B cell (primary cell): ENCODE measurements around the gene FUCA1. TPM values are rescaled to one million over a fixed set of nuclear protein-coding genes. Genes with fewer than 3 reads are reported as not detected.

ENCODE experiments used
- ATAC-seq: fragments of 200-7000 bp; cut with Tn5 transposase; one replicate; pipeline ENCODE4 v1.10.0; 2021; ENCODE audit warnings: low read depth, mild to moderate bottlenecking, moderate number of reproducible peaks, moderate library complexity
- CTCF ChIA-PET: fragments of 350-600 bp; sonication (Branson Sonifier 250); formaldehyde crosslinking; loops from one replicate; lab custom pipeline; 2021; ENCODE audit warnings: antibody characterized with exemption, inconsistent platforms; lab: Charles Lee
- POLR2A ChIA-PET: fragments of 350-600 bp; sonication (Branson Sonifier 250); formaldehyde crosslinking; loops from one replicate; lab custom pipeline; 2021; ENCODE audit warnings: antibody characterized with exemption; lab: Charles Lee
- DNase-seq: peaks from one replicate; pipeline ENCODE4 v3.0.0; 2013
- H2AFZ ChIP-seq: 2 replicates; pipeline ENCODE4 v1.6.1; 2012; ENCODE audit warnings: mild to moderate bottlenecking, low read depth, low read length; ENCODE audit not compliant: insufficient read depth, poor library complexity, severe bottlenecking
- H3K27ac ChIP-seq, 2 donors: 1 replicate in 1 of 2; 2 replicates in 1 of 2; pipeline ENCODE4 v1.5.1; 2012 to 2013; ENCODE audit warnings: low read length in 2 of 2, mild to moderate bottlenecking in 2 of 2, moderate library complexity in 1 of 2
- H3K27me3 ChIP-seq, 4 experiments: fragments of 200-600 bp in 1 of 4; sonication (generic) in 1 of 4; replicated peaks in 1 of 4; 1 replicate in 2 of 4; 2 replicates in 2 of 4; pipeline versions ENCODE4 v1.6.1 to v1.7.0; 2013 to 2016; ENCODE audit warnings: low read length in 3 of 4, mild to moderate bottlenecking in 2 of 4, mixed read lengths in 1 of 4, moderate library complexity in 1 of 4; ENCODE audit not compliant: insufficient read depth in 4 of 4, control insufficient read depth in 3 of 4; ENCODE audit errors: control extremely low read depth in 1 of 4
- H3K36me3 ChIP-seq, 2 experiments: replicated peaks in 1 of 2; 1 replicate in 1 of 2; 2 replicates in 1 of 2; pipeline versions ENCODE4 v1.6.1 to v1.7.1; 2013; ENCODE audit warnings: low read length in 1 of 2; ENCODE audit not compliant: insufficient read depth in 2 of 2, control insufficient read depth in 1 of 2; ENCODE audit errors: control extremely low read depth in 1 of 2, extremely low read depth in 1 of 2
- H3K4me1 ChIP-seq, 2 donors: fragments of 200-600 bp in 1 of 2; sonication (generic) in 1 of 2; 1 replicate in 1 of 2; 2 replicates in 1 of 2; pipeline versions ENCODE4 v1.5.1 to v1.6.1; 2013 to 2017; ENCODE audit warnings: low read length in 2 of 2; ENCODE audit not compliant: control insufficient read depth in 2 of 2, insufficient read depth in 2 of 2
- H3K4me2 ChIP-seq: replicated peaks from 2 replicates; pipeline ENCODE3; 2012; ENCODE audit warnings: mild to moderate bottlenecking, low read depth, low read length; ENCODE audit not compliant: poor library complexity, severe bottlenecking
- H3K4me3 ChIP-seq, 5 experiments: fragments of 200-600 bp in 1 of 5; sonication (generic) in 1 of 5; 1 replicate in 3 of 5; 2 replicates in 2 of 5; pipeline versions ENCODE4 v1.5.1 to v1.7.0; 2011 to 2016; ENCODE audit warnings: low read length in 4 of 5, mild to moderate bottlenecking in 4 of 5, low read depth in 2 of 5, control low read depth in 1 of 5, moderate library complexity in 1 of 5; ENCODE audit not compliant: insufficient read depth in 1 of 5; ENCODE audit errors: control extremely low read depth in 1 of 5, extremely low read depth in 1 of 5
- H3K79me2 ChIP-seq: fragments of 200-600 bp; sonication (generic); one replicate; pipeline ENCODE4 v1.6.0; 2016; ENCODE audit warnings: low read length; ENCODE audit not compliant: control insufficient read depth, insufficient read depth
- H3K9ac ChIP-seq: fragments of 200-600 bp; sonication (generic); 2 replicates; pipeline ENCODE4 v1.6.1; 2017; ENCODE audit warnings: mild to moderate bottlenecking, low read length, moderate library complexity
- H3K9me3 ChIP-seq, 3 donors: one replicate each; pipeline versions ENCODE4 v1.6.1 to v1.7.1; 2013; ENCODE audit warnings: low read length in 2 of 3; ENCODE audit not compliant: control insufficient read depth in 2 of 3, insufficient read depth in 1 of 3; ENCODE audit errors: control extremely low read depth in 1 of 3
- H4K20me1 ChIP-seq: 2 replicates; pipeline ENCODE4 v1.6.0; 2012; ENCODE audit warnings: mild to moderate bottlenecking, low read length; ENCODE audit not compliant: insufficient read depth, control insufficient read depth, poor library complexity, severe bottlenecking
- H3K27ac Mint-ChIP-seq: one replicate; pipeline ENCODE4 v1.8.0; 2021; ENCODE audit warnings: mixed read lengths
- H3K27me3 Mint-ChIP-seq: one replicate; pipeline ENCODE4 v1.8.0; 2021; ENCODE audit warnings: mixed read lengths
- H3K4me1 Mint-ChIP-seq: one replicate; pipeline ENCODE4 v1.8.0; 2021; ENCODE audit warnings: mixed read lengths
- H3K4me3 Mint-ChIP-seq: one replicate; pipeline ENCODE4 v1.8.0; 2021; ENCODE audit warnings: mixed read lengths
- H3K9me3 Mint-ChIP-seq: one replicate; pipeline ENCODE4 v1.8.0; 2022; ENCODE audit warnings: mixed read lengths; ENCODE audit not compliant: insufficient read depth
- EZH2 ChIP-seq: IDR thresholded peaks from 2 replicates; pipeline ENCODE4 v1.6.1; 2012; ENCODE audit warnings: borderline replicate concordance, low read depth, mild to moderate bottlenecking, moderate library complexity, low read length; ENCODE audit not compliant: insufficient read depth, poor library complexity, severe bottlenecking
- WGBS: methylation state at CpG from one replicate; pipeline ENCODE4 v1.1.5; 2013; ENCODE audit warnings: missing lambda C conversion rate; ENCODE audit not compliant: insufficient coverage; 5-methylcytosine and 5-hydroxymethylcytosine counted together
- intact Hi-C: fragments of 100-400 bp; cut with micrococcal nuclease; formaldehyde crosslinking; loops from one replicate; pipeline ENCODE4 v1.10.0; 2022
- polyA plus RNA-seq: library from polyadenylated mRNA; depleted of rRNA; stranded (reverse); fragments of >200 nt; gene quantifications from 2 replicates; pipeline ENCODE4 v1.2.3, GENCODE V29; 2012
- total RNA-seq, 2 donors: library from RNA; stranded (reverse); fragments of 120-200 nt in 1 of 2; gene quantifications; 1 replicate in 1 of 2; 2 replicates in 1 of 2; pipeline versions ENCODE4 v1.2.3 to v1.2.4, GENCODE V29; 2013 to 2022
- TF ChIP-seq, protein P1 (sequence below): fragments of 200-600 bp; IDR thresholded peaks from one replicate; pipeline ENCODE4 v1.8.0; 2022; ENCODE audit warnings: antibody characterized with exemption, mild to moderate bottlenecking

Gene FUCA1
- total and polyA plus RNA-seq, 2 donors (not counting 1 experiment from before 2014, with no cell fraction given), result 8.0 to 19.3 TPM

DNA sequence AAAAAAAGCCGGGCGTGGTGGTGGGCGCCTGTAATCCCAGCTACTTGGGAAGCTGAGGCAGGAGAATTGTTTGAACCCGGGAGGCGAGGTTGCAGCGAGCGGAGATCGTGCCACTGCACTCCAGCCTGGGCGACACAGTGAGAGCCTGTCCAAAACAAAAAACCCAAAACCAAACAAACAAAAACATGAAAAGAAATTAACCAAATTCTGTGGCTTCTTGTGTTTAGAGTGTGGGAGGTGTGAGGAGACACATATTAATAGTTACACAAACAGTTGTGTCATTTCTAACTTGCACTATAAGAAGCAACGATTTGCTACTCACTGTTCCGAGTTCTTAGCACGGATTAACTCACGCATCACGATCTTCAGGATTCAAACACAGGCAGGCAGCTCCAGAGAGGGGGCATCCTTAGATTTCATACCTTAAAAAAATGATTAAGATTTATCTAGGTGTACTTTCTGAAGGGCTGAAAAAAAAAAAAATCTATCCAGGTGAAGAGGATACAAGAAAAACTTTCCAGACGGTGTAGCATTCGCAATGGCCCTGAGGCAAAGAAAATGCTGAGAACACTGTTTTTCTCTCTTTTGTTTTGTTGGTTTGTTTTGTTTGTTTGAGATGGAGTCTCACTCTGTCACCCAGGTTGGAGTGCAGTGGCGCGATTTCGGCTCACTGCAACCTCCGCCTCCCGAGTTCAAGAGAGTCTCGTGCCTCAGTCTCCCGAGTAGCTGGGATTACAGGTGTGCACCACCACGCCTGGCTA lies 42.1 kb downstream of the FUCA1 start:
- POLR2A ChIA-PET, result interaction anchor here (0.6 to 1.9 kb wide), 9 partner anchors 9 to 362 kb away, joined by 3 to 13 read pairs (median 4); no protein-coding TSS in a partner anchor
- H2AFZ ChIP-seq, result peak overlapping the region; percentile 88
- intact Hi-C loops, result loop anchor here (1.0 to 5.0 kb wide), 6 partner anchors 12 to 154 kb away; partner anchors contain the start of genes FUCA1, GALE and SRSF10
- 94% methylated on average over 11 of the region's 24 CpGs for WGBS
- DNase-seq, result peak; percentile 42
- Mint-ChIP-seq H3K27me3 (no peaks in the 10 kb centered on the region), H3K27ac (peak overlapping the region; percentile 98), H3K4me1 (peaks cover 22% of the 10 kb centered on the region), H3K4me3 (peak overlapping the region; percentile 96), H3K9me3 (no peaks in the 10 kb centered on the region)
- H3K36me3 ChIP-seq, result no peaks in the 10 kb centered on the region
- CTCF ChIA-PET, result interaction anchor here (0.6 to 5.1 kb wide), 8 partner anchors 10 to 183 kb away, joined by 3 to 64 read pairs (median 4); partner anchors contain the start of gene FUCA1
- H3K4me2 ChIP-seq, result peak overlapping the region; percentile 94
- no peak for TF ChIP-seq EZH2
- TF ChIP-seq, protein P1, sequence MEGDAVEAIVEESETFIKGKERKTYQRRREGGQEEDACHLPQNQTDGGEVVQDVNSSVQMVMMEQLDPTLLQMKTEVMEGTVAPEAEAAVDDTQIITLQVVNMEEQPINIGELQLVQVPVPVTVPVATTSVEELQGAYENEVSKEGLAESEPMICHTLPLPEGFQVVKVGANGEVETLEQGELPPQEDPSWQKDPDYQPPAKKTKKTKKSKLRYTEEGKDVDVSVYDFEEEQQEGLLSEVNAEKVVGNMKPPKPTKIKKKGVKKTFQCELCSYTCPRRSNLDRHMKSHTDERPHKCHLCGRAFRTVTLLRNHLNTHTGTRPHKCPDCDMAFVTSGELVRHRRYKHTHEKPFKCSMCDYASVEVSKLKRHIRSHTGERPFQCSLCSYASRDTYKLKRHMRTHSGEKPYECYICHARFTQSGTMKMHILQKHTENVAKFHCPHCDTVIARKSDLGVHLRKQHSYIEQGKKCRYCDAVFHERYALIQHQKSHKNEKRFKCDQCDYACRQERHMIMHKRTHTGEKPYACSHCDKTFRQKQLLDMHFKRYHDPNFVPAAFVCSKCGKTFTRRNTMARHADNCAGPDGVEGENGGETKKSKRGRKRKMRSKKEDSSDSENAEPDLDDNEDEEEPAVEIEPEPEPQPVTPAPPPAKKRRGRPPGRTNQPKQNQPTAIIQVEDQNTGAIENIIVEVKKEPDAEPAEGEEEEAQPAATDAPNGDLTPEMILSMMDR, result no peak
- H4K20me1 ChIP-seq, result no peaks in the 10 kb centered on the region
- ATAC-seq, result peak; percentile 17
- H3K79me2 ChIP-seq, result peaks cover 12% of the 10 kb centered on the region
- H3K9me3 ChIP-seq, result no peaks in the 10 kb centered on the region
- peak overlapping the region; percentile 19 to 95 (median 93) for H3K4me3 ChIP-seq
- H3K27ac ChIP-seq, result peak overlapping the region; percentile 81 to 97
- peak overlapping the region; percentile 97 for H3K9ac ChIP-seq
- no peaks in the 10 kb centered on the region for H3K27me3 ChIP-seq
- H3K4me1 ChIP-seq, result peaks cover 10 to 14% of the 10 kb centered on the region in 2 donors
